Right atrium auricular region (tissue), 2 donors: ENCODE results near the gene SPPL3. TPM values are rescaled to one million over a fixed set of nuclear protein-coding genes. Genes with fewer than 3 reads are reported as not detected.
"Not testable (repeated sequence)": the region's sequence is repeated elsewhere in the genome, so short reads cannot be mapped to it uniquely, and the experiment has no call there.

Experiments
- DNase-seq: peaks from one replicate; pipeline ENCODE4 v3.0.0-alpha.2; 2019; ENCODE audit warnings: low spot score
- H3K27ac ChIP-seq, 2 donors: fragments of 200-600 bp; sonication (generic); 1 replicate in 1 of 2; 2 replicates in 1 of 2; pipeline ENCODE4 v1.5.1; 2016 to 2019
- H3K27me3 ChIP-seq, 2 donors: fragments of 200-600 bp; sonication (generic); one replicate each; pipeline versions ENCODE4 v1.5.1 to v1.6.0; 2017 to 2019
- H3K36me3 ChIP-seq: fragments of 200-600 bp; sonication (generic); one replicate; pipeline ENCODE4 v1.5.1; 2016
- H3K4me1 ChIP-seq, 2 donors: fragments of 200-600 bp; sonication (generic); one replicate each; pipeline versions ENCODE4 v1.5.1 to v1.6.0; 2017 to 2019
- H3K4me3 ChIP-seq, 2 donors: fragments of 200-600 bp; sonication (generic); 1 replicate in 1 of 2; 2 replicates in 1 of 2; pipeline ENCODE4 v1.5.1; 2017 to 2019; ENCODE audit warnings: mild to moderate bottlenecking in 1 of 2, moderate library complexity in 1 of 2
- H3K9me3 ChIP-seq, 2 donors: fragments of 200-600 bp; sonication (generic); one replicate each; pipeline ENCODE4 v1.5.1; 2019
- CTCF ChIP-seq, 2 donors: fragments of 200-600 bp; sonication (generic); IDR thresholded peaks; one replicate each; pipeline ENCODE4 v1.5.1; 2019; ENCODE audit warnings: antibody characterized with exemption in 2 of 2
- total RNA-seq, 2 donors: library from RNA; depleted of rRNA; stranded (reverse); fragments of >200 nt; gene quantifications; one replicate each; pipeline ENCODE4 v1.1.0, GENCODE V29; 2016

The SPPL3 gene
- total RNA-seq, result 10 to 100 TPM; 13.8 to 16.5 TPM

- DNase-seq, result peak; percentile 87
- no peaks in the 10 kb centered on the region for H3K9me3 ChIP-seq
- H3K4me3 ChIP-seq, result peak within 1 kb of the TSS; percentile 80 to 98
- peak in 1 of 2 donors; percentile 24 for TF ChIP-seq CTCF (IDR thresholded peaks at IDR 0.05)
- H3K36me3 ChIP-seq, result no peaks in the 10 kb centered on the region
- H3K4me1 ChIP-seq, result peaks cover 0 to 28% of the 10 kb centered on the region in 2 donors
- no peaks in the 10 kb centered on the region for H3K27me3 ChIP-seq
- H3K27ac ChIP-seq, result peak within 1 kb of the TSS; percentile 88 to 90
Observed at GRCh38 chr12:120904197-120904773, at the start of gene SPPL3. SPPL3 (minus strand) TSS chr12:120904358; CDS start chr12:120903867, 491 bp downstream.

GRCh38 chr12:120950807-120951206 is 46.6 kb upstream of the SPPL3 start:
- no peaks in the 10 kb centered on the region for H3K4me1 ChIP-seq
- no peak for TF ChIP-seq CTCF (IDR thresholded peaks at IDR 0.05)
- no peak overlapping the region for H3K27ac ChIP-seq
- H3K27me3 ChIP-seq, result no peaks in the 10 kb centered on the region
- DNase-seq, result no peak
- no peaks in the 10 kb centered on the region for H3K36me3 ChIP-seq
- H3K9me3 ChIP-seq, result no peaks in the 10 kb centered on the region
- H3K4me3 ChIP-seq, result no peak overlapping the region

GRCh38 chr12:120950260-120950799 is 46.2 kb upstream of the SPPL3 start:
- not testable (repeated sequence) for DNase-seq, H3K27me3 ChIP-seq, H3K4me3 ChIP-seq, H3K27ac ChIP-seq, H3K36me3 ChIP-seq, H3K4me1 ChIP-seq, H3K9me3 ChIP-seq

GRCh38 chr12:120945516-120945915 is 41.4 kb upstream of the SPPL3 start:
- H3K27me3 ChIP-seq, DNase-seq, H3K27ac ChIP-seq: not testable (repeated sequence)

GRCh38 chr12:120944645-120945217 is 40.6 kb upstream of the SPPL3 start:
- DNase-seq, result no peak

More at GRCh38 chr12:120945516-120945915, 41.4 kb upstream of the SPPL3 start:
- H3K4me3 ChIP-seq, H3K9me3 ChIP-seq, H3K4me1 ChIP-seq, H3K36me3 ChIP-seq: not testable (repeated sequence)

GRCh38 chr12:120943482-120943881 is 39.3 kb upstream of the SPPL3 start:
- Histone ChIP-seq H3K4me3 (no peak overlapping the region), H3K27ac (no peak overlapping the region), H3K4me1 (no peaks in the 10 kb centered on the region), H3K9me3 (no peaks in the 10 kb centered on the region), H3K27me3 (no peaks in the 10 kb centered on the region), H3K36me3 (no peaks in the 10 kb centered on the region)
- no peak for TF ChIP-seq CTCF (IDR thresholded peaks at IDR 0.05)
- no peak for DNase-seq

More at GRCh38 chr12:120944645-120945217, 40.6 kb upstream of the SPPL3 start:
- Histone ChIP-seq H3K4me1 (no peaks in the 10 kb centered on the region), H3K27me3 (no peaks in the 10 kb centered on the region), H3K9me3 (no peaks in the 10 kb centered on the region), H3K4me3 (no peak overlapping the region), H3K36me3 (no peaks in the 10 kb centered on the region), H3K27ac (no peak overlapping the region)
- peak; percentile 36 to 69 for TF ChIP-seq CTCF (IDR thresholded peaks at IDR 0.05)
